Medulla oblongata (tissue), 1 donor: ENCODE data around the gene CGB8.
A peak's percentile ranks its signal among the peaks of the same experiment; 100 is the strongest.
"Not testable (repeated sequence)": the region's sequence is repeated elsewhere in the genome, so short reads cannot be mapped to it uniquely, and the experiment has no call there.

ENCODE experiments used
- DNase-seq: peaks from one replicate; pipeline ENCODE4 v3.0.0-alpha.2; 2015; ENCODE audit errors: extremely low spot score

CGB8 gene

DNA sequence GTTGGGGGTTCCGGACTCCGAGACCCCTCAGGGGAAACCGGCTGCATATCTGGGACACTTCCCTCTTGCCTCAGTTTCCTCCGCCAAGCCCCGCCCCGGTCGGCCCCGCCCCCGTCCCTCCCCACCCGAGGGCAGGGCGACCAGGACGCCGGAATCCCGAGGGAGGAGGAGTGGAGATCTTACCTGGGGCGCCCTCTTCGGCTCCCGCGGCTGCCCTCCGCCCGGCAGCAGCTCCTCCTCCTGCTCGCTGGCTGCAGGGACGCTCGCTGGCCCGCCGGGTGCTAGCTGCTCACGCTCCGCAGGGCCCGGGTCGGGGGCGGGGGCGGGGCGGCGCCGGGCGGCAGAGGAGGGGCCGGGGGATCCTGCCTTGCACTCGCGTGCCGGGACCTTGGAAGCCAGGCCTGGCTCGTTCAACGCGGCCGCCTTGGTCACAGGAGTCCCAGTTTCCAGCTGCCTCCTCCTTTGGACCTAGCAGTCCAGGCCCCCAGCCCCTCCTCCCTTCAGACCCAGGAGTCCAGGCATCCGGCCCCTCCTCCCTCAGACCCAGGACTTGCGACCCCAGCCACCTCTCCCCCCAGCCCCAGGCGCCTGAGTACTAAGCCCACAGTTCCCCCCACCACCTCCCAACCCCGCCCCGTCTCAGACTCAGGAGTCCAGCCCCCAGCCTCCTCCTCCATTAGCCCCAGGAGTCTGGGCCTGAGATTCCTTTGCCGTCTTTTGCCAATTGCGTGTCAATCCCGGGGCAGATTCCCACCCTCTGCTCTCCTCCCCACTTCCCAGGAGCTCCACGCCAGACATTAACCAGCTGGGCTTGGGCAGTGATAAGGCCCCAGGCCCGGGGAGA, 16.1 kb upstream of the CGB8 start, which contains the start of gene NTF4:
Gene NTF4 (minus strand): TSS at position 51 of the 844 bp plus-strand sequence. CDS start 2,821 bp downstream, outside the sequence.
- DNase-seq: no peak

DNA sequence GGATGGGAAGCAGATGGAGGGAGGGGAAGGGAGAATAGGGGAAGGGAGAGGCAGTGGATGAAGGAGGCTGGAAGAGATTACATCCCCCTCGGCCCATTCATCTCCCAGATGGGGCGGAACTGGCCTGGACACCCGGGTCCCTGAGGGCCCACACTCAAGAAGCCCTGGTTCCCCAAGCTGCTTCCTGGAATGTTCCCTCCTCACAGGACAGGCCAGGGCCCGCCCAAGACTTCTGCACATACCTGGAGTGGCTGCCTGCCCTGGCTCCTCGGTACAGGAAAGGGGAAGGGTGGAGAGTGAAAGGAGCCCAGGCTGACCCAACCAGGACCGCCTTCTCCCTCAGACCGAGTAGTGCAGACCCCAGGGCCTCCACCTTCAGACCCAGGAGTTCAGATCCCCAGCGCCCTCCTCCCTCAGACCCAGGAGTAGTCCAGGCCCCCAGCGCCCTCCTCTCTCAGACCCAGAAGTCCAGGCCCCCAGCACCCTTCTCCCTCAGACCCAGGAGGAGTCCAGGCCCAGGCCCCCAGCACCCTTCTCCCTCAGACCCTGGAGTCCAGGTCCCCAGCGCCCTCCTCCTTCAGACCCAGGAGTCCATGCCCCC, 15.2 kb upstream of the CGB8 start:
- no peak for DNase-seq

DNA sequence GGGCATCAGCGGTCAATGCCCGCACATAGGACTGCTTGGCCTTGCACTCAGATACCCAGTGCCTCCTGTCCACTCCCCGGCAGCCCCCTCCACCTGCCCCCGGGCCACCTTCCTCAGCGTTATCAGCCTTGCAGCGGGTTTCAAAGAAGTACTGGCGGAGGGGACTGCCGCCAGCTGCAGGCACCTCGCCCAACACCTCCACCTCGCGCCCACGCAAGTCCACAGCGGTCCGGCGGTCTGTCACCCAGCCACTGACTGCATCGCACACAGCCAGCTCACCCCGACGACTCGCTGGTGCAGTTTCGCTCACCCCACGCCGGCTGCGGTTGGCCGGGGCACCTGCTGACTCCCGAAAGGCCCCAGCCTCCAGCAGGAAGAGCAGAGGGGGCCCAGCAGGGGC, 12.5 kb upstream of the CGB8 start:
- DNase-seq: no peak

DNA sequence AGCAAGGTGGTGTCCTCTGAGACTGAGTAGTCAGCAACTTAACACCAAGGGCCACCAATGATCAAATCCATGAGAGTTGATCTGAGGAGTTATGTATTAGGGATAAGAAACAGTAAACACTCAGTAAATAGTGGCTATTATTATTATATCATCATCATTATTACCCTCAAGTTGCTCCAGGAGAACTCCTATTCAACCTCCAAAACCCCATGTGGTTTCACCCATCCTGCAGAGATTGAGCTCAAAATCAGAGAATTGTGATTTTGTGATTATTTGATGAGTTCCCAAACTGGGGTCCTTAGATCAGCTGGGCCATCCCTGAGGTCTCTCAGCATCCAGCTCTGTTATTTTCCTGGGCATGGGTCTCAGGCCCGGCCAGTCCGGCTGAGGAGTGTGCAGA, 12.1 kb upstream of the CGB8 start:
- no peak for DNase-seq

DNA sequence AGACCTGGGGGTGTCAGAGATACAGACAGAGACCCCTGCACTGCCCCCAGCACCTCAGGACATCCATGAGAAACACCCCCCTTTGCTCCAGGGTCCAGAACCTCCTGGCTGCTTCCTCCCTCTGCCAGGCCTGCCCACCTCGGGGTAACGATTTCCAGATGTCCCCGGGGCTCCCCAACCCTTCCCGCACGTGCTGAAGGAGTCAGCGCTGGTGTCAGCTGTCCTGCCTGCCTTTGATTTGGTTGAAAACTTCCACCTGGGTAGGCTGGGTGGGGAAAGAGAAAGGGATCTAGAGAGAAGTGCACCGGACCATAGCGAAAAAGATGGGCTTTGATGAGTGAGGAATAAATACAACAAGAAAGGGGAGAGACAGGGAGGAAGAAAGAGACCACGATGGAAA, 10.1 kb upstream of the CGB8 start:
- DNase-seq: no peak

DNA sequence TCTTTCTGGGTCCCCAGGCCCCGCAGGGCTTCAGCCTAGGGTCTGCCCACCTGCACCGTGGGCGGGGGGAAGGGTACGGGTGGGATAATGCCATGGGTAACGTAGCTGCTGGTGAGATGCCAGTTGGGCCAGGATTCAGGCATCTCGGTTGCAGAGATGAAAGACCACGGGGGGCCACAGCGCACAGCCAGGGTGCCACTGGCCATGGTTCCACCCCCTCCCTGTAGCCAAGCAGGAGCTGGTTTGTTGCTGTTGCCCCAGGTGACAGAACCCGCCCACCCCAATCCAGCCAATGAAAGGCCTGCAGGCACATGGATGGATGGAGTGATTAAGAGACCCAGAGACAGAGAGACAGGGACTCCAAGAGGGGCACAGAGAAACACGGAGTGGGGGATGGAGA, 9.7 kb upstream of the CGB8 start:
- no peak for DNase-seq

DNA sequence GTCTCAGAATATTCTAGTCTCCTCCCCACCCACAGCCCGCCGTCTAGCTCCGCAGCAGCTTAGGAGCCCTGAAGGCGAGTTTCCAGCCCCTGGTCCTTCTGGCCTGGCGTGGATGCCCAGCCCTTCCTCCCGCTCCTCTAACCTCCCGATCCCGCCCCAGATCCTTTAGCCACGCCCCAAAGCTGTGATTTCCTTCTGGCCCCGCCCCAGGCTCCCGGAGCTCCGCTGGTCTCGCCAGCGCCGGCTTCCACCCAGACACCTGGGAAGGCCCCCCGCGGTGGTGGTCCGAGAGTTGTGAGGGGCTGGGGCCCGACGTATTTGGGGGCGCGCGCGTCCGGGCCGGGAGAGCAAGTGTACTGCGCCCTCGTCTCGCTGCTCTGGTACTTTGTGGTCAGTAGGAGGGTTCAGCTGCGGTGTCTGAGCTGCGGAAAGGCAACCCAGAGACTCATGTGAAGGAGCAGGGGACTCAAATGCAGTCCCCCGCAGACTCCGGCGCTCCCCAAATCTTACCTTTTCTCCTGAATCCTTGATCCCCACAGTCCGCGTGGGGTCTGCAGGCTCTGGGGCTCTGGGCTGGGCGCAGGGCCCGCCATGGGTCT, 8.8 kb upstream of the CGB8 start, which contains the start of gene CGB7:
Gene CGB7 (minus strand): TSS at position 114 of the 599 bp plus-strand sequence. CDS start 2,374 bp downstream, outside the sequence.
- peak; percentile 15 for DNase-seq

DNA sequence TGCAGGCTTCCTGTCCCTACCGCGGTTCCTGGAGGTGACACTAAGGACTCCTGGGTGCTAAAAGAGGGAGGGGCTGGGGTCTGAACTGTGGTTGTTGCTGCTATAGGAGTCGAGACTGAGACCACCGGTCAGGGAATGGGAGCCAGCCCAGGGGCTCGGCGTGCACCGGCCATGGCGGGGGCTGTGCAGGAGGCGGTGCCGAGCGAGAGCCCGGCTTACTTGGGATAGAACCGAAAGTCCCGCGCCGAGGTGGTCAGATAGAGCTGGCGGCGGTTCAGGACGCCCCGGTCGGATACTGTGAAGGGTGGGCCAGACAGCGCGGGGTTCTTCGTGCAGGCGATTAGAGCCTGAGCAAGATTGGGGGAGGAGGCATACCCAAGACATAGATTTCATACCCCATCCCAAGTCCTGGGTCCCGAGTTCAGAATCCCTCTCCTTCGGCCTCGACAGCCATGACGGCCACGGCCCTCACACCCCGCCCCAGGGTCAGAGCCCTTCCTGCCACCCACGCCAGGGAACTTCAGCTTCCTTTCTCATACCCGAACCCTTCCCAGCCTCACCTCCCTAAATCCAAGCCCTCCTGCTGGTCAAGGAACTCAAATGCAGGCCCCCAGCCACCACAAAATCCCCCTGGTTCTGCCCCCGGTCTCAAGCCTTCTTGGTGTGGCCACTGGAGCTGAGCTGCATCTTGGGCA, 8.1 kb upstream of the CGB8 start:
- DNase-seq: not testable (repeated sequence)

DNA sequence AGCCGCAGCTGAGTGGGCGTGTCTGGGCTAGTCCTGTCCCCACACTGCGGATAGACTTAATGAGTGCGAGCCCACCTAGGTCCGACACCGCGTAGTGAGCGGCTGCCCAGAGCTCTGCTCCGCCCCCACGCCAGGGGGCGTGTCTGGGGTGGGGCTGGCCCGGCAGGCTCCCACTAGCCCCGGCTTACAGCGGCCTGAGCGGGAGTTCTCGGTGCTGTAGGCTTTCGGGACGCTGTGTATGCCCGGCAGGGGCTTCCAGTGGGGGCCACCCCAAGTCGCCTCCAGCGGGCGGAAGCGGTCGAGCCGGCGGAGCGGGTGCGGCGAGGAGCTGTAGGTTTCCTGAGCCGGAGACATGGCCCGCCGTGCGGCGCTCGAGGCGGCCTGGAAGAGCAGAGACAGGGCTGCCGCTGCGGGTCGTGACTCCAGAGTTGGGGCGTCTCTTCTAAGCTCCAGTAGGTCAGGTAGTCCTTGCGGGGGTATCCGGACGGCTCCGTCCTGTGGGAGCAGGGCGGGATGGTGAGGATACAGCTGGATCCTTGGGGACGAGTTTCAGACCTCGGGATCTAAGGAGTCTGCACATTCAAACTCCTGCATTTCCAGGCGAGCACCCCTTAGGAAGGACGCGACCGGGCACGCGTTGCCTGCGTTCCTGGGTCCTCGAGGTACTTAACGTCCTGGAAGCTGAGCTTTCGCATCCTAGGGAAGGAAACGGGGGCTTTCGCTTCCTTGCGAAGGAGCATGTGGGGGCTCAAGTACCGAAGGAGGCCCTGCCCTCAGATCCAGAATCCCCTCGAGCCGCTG, 7.4 kb upstream of the CGB8 start:
- DNase-seq: peak; percentile 32

DNA sequence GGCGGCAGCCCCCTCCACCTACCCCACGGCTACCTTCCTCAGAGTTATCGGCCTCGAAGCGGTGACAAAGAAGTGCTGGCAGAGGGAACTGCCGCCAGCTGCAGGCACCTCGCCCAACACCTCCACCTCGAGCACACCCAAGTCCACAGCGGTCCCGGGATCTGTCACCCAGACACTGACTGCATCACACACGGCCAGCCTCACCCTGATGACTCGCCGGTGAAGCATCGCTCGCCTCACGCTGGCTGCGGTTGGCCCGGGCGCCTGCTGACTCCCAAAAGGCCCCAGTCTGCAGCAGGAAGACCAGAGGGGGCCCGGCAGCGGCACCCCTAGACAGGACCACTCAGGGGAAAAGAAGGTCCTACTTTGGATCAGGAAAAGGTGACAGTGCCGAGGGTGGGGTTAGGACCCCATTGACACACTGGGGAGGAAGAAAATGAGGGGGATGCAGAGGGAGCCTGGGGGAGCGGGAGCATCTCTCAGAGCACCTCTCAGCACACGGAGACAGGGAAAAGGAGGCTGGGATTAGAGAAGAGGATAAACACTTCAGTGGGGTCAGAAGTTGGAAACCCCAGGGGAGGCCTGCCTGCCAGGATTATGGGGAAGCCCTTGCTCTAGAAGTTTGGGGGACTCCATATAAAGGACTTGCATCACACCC, 1.6 kb upstream of the CGB8 start:
- not testable (repeated sequence) for DNase-seq

DNA sequence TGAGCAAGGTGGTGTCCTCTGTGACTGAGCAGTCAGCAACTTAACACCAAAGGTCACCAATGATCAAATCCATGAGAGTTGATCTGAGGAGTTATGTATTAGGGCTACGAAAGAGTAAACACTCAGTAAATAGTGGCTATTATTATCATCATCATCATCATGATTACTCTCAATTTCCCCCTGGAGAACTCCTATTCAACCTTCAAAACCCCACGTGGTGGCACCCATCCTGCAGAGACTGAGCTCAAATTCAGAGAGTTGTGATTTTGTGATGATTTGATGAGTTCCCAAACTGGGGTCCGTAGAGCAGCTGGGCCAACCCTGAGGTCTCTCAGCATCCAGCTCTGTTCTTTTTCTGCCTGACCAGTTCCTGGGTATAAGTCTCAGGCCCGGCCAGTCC, 923 bp upstream of the CGB8 start:
- not testable (repeated sequence) for DNase-seq

DNA sequence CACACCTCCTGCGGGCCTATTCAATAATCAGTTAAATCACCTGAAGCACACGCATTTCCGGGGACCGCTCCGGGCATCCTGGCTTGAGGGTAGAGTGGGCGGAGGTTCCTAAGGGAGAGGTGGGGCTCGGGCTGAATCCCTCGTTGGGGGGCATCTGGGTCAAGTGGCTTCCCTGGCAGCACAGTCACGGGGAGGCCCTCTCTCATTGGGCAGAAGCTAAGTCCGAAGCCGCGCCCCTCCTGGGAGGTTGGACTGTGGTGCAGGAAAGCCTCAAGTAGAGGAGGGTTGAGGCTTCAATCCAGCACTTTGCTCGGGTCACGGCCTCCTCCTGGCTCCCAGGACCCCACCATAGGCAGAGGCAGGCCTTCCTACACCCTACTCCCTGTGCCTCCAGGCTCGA, 5.4 kb downstream of the CGB8 start, which contains the start of gene CGB5:
Gene CGB5 (plus strand): TSS at position 301 of the 400 bp plus-strand sequence. CDS start 362 bp downstream, outside the sequence.
- DNase-seq: not testable (repeated sequence)

DNA sequence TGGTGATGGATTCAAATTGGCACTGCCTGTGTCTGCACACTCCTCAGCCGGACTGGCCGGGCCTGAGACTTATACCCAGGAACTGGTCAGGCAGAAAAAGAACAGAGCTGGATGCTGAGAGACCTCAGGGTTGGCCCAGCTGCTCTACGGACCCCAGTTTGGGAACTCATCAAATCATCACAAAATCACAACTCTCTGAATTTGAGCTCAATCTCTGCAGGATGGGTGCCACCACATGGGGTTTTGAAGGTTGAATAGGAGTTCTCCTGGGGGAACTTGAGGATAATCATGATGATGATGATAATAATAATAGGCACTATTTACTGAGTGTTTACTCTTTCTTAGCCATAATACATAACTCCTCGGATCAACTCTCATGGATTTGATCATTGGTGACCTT, 6.2 kb downstream of the CGB8 start:
- not testable (repeated sequence) for DNase-seq

DNA sequence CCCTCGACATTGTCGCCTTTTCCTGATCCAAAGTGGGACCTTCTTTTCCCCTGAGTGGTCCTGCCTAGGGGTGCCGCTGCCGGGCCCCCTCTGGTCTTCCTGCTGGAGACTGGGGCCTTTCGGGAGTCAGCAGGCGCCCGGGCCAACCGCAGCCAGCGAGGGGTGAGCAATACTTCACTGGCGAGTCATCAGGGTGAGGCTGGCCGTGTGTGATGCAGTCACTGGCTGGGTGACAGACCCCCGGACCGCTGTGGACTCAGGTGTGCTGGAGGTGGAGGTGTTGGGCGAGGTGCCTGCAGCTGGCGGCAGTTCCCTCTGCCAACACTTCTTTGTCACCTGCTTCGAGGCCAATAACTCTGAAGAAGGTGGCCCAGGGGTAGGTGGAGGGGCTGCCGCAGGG, 6.7 kb downstream of the CGB8 start:
- no peak for DNase-seq

DNA sequence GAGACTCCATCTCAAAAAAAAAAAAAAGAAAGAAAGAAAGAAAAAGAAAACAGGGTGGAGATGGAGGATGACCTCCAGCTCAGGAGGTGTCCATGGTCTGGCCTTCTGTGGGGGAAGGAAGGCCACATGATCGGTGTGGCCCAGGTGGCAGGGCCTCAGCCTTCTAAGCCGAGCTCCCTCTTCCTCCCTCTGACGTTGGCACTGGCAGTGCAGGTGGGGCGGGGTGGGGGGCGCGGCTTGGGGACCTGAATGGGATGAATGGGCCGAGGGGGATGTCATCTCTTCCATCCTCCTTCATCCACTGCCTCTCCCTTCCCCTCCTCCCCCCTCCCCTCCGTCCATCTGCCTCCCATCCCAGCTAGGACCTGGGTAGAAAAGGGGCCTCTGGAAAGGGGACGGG, 9.2 kb downstream of the CGB8 start:
- not testable (repeated sequence) for DNase-seq

DNA sequence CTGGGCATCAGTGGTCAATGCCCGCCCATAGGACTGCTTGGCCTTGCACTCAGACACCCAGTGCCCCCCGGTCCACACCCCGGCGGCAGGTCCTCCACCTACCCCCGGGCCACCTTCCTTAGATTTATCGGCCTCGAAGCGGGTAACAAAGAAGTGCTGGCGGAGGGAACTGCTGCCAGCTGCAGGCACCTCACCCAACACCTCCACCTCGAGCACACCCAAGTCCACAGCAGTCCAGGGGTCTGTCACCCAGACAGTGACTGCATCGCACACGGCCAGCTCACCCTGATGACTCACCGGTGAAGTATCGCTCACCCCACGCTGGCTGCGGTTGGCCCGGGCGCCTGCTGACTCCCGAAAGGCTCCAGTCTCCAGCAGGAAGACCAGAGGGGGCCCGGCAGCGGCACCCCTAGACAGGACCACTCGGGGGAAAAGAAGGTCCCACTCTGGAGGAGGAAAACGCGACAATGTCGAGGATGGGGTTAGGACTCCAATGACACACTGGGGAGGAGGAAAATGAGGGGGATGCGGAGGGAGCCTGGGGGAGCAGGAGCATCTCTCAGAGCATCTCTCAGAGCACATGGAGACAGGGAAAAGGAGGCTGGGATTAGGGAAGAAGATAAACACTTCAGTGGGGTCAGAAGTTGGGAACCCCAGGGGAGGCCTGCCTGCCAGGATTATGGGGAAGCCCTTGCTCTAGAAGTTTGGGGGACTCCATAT, 10.2 kb downstream of the CGB8 start:
- DNase-seq: not testable (repeated sequence)

DNA sequence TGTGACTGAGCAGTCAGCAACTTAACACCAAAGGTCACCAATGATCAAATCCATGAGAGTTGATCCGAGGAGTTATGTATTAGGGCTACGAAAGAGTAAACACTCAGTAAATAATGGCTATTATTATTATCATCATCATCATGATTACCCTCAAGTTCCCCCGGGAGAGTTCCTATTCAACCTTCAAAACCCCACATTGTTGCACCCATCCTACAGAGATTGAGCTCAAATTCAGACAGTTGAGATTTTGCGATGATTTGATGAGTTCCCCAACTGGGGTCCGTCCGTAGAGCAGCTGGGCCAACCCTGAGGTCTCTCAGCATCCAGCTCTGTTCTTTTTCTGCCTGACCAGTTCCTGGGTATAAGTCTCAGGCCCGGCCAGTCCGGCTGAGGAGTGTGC, 10.8 kb downstream of the CGB8 start:
- DNase-seq: not testable (repeated sequence)

DNA sequence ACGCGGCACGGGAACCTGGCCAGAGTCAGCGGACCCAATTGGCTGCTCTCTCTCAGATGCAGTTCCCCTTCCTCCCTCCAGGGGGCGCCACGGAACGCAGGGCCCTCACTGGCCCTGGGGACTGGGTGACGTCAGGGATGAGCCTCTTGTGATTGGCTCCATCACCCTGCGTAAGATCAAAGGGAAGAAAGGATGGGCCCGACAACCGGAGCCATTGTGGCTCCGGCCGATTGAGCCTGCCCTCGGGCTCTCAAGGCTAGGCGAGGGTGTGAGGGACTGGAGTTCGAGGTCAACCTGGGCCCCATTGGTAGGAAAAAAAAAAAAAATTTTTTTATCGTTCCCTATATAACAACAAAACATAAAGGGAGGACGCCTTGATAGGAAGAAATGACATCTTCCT, 12.1 kb downstream of the CGB8 start, which contains the start of gene CGB1:
Gene CGB1 (minus strand): TSS at position 81 of the 400 bp plus-strand sequence. CDS start 184 bp downstream, outside the sequence.
- not testable (repeated sequence) for DNase-seq

DNA sequence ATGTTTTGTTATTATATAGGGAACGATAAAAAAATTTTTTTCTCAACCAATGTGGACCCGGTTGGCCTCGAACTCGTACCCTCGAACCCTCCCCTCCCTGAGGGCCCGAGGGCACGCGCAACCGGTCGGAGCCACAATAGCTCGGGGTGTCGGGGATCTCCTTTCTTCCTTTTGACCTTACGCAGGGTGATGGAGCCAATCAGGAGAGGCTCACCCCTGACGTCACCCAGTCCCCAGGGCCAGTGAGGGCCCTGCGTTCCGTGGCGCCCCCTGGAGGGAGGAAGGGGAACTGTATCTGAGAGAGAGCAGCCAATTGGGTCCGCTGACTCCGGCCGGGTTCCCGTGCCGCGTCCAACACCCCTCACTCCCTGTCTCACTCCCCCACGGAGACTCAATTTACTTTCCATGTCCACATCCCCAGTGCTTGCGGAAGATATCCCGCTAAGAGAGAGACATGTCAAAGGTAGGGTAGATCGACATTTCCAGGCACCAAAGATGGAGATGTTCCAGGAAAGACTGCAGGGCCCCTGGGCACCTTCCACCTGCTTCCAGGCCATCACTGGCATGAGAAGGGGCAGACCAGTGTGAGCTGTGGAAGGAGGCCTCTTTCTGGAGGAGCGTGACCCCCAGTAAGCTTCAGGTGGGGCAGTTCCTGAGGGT, 17.1 kb downstream of the CGB8 start, which contains the start of gene CGB2:
Gene CGB2 (plus strand): TSS at position 249 of the 660 bp plus-strand sequence. CDS start 206 bp downstream, at position 455.
- not testable (repeated sequence) for DNase-seq
